Kidney tubule cell (primary cell): ENCODE data around the gene PDGFA.

ENCODE experiments used
- DNase-seq: peaks from one replicate; pipeline ENCODE4 v3.0.0-alpha.2; 2018; ENCODE audit warnings: low spot score

The PDGFA gene

DNA sequence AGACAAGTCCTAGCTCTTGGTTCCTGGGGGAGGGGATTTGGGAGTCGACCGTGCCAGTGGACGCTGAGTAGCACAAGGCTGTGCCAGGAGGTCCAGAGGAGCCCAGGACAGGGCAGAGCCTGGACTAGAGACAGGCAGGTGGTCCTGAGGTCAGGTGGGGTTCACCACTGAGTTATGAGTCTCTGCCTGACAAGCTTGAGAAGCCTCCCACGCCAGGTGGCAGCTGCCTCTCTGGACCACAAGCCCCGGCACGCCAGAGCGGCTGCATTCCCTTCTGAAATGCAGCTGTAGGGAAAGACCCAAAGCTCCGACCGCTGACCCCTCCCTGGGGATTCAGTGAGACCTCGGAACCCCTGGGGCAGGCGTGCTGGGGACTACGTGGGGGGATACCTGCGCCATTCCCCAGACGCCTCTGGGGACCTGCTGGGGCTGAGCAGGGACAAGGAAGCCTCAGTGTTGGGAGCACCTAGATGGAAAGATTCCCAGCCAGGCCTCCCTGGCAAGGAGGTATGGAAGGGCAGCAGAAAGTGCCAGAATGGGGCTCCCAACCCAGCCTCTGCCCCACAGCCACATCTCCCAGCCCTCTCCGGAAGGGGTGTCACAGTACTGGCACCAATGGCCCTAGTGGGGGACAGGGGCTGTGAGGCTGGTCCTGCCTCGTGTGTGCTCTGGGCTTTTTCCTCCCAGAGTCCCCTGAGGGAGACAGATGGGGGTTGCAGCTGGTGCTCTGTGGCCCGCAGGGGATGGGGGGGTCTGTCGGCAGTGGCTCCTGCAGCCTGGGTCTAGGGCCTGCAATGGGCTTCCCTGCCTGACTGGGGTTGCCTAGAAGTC lies 29.0 kb downstream of the PDGFA start:
- DNase-seq: no peak

DNA sequence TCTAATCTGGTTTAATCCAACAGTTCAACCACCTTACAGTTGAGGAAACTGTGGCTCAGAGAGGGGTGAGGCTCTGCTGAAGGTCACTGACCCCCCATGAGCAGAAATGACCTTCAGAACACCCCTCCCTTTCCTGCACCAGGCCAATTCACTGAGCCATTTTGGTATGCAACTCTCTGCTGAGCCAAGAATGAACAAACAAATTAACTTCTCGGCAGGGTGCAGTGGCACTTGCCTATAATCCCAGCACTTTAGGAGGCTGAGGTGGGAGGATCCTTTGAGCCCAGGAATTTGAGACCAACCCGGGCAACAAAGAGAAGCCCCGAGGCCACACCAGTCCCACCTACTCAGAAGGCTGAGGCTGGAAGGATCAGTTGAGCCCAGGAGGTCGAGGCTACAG lies 29.8 kb downstream of the PDGFA start:
- DNase-seq: no peak

DNA sequence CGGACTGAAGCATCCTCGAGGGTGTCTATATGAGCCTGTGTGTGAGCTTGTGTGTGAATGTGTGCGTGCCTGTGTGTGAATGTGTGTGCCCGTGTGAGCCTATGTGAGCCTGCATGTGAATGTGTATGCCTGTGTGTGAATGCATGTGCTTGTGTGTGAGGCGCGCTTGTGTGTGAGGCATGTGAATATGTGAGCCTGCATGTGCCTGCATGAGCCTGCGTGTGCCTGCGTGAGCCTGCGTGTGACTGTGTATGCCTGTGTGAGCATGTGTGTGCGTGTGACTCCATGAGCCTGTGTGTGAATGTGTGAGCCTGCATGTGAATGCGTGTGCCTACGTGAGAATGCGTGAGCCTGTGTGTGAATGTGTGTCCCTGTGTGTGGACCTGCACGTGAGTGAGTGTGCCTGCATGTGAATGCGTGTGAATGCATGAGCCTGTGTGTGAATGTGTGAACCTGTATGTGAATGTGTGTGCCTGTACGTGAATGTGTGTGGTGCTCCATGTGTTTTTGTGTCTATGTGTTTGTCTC lies 33.4 kb downstream of the PDGFA start:
- no peak for DNase-seq

DNA sequence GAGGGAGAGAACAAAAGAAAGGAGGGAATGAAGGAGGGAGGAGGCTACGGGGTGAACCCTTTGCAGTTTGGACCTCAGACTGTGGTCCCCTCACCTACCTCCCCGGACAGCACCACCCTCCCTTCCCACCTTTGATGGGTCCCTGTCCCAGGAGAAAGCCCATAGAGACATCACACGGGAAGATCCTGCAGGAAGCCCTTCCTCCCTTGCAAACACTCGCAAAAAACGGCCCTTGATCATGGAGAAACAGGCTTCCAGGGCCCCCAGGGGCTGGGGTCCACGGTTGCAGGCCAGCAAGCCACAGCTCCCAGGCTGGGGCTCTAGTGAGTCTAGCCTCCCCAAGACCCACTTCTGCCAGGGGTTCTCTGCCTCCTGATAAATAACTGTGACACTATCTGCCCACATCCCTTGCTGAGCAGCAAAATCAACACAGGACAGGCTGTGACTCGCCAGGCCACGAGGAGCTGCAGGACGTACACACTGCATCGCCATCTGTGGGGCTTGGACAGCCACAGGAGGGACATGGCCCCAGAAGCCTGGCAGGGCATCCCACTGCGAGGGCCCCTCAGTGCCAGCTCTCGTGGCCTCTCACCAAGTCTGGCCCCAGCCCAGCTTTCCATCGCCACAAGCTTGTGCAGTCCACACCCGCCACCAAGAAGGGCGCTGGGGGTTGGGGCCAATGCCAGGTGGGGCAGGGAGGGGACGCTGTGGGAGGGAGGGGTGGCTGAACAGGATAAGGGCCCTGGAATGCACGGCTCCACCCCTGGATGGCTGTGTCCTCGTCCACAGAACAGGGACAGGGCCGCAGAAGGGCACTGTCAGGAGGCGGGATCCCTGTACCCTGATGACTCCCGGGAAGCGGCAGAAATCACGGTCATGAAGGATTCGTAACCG lies 34.2 kb downstream of the PDGFA start:
- DNase-seq: peak; percentile 33

DNA sequence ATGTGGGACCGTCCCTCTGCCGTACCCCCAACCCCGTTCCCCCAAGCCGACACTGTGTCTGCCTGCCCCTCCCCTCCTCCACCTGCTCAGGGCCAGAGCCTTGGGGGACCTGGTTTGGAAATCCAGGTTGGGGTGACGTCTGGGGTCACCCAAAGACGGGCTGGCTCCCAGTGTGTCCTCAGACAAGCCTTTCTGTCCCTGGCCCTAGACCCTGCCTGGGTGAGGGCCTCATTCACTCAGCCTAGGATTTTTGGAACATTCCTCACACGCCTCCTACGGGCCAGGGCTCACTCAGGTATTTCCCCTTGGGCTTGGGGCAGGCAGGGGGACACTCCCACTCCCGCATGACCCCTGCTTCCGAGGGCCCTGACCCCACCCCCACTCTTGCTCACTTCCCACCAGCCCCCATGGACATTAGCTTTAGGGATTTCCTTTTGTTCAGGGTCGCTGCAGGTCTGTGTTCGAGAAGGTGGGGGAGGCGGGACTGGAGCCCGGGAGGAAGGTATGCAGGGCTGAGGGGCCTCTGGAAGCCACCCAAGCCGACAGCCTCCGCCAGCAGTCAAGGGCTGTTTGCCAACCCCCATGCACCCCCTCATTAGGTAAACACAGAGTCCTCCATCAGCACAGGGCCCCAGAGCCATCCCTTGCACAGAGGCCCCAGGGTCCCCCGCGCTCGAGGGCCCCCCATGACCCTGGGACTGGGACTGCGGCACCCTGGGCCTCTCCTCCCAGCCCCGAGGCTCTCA lies 35.1 kb downstream of the PDGFA start:
- DNase-seq: no peak

DNA sequence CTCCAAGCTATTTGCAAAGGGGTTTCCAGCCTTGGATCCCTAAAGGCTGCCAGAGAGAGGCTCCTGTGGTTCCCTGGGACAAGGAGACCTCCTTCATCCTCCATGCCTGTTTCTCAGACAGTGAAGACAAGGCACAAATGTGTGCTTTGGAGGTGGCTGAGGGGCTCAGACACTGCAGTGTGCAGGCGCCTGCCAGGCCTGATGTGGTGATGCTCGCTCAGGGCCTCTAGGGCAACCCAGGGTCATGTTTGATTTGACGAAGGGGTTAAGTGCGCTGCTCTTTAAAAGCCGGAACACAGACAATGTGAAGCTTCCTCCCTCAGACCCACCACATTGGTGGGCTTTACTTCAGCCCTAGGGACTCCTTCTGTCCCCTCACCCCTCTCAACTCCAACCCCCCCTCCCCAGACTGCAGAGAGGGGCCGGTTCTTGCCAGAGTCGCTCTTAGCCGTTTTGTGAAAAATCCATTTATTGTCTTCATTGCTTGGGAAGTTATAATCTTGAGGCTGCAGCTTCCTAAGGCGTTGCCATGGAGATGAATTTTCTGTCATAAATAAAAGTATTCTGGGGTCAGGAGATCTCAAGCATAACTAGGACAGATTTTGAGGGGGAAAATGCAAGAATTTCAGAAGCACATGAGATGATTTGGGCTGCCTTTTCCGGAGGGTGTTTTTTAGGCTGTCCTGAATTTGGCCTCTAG lies 35.8 kb downstream of the PDGFA start:
- DNase-seq: no peak

DNA sequence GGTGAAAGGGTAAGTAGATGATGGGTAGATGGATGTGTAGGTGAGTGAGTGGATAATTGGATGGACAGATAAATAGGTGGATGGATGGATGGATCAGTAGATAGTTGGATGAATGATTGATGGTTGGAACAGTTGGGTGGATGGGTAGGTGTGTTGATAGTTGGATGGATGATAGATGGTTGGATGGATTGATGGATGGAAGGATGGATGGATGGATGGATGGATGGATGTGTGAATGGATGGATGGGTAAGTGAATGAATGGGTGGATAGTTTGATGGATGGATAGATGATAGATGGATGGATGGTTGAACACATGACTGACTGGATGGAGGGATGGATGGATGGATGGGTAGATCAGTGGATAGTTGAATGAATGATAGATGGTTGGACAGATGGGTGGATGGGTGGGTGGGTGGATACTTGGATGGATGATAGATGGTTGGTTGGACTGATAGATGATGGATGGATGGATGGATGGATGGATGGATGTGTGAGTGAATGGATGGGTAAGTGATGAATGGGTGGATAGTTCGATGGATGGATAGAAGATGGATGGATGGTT lies 37.0 kb downstream of the PDGFA start:
- no peak for DNase-seq

DNA sequence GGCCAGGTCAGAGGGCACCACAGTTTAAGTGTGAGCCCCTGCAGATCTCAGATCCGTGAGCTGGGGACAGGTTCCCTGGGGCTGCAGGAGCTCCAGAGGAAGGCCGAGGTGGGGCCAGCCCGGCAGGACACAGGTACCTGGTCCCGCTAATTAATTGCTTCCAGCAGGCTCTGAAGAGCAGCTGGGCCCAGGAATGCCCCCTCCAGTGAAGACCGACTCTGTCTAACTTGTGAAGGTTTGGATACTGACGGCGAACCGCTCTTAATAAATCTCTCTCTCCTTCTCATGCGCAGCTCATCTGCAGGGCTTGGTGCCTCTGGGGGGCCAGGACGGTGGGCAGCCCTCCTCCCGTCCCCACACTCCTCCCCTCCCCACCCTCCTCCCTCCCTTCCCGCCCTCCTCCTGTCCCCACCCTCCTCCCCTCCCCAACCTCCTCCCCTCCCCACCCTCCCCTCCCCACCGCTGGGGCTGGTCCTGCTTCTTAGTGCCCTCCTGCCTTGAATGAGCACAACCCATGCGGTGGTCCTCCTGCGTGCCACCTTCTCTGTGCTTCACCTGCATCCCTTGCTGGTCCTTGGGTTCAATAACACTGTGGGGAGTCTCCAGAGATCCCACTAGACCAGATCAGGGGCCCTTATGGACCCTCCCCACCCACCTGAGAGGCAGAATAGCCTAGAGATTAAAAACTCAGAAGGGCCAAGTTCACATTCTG lies 38.3 kb downstream of the PDGFA start:
- DNase-seq: no peak

DNA sequence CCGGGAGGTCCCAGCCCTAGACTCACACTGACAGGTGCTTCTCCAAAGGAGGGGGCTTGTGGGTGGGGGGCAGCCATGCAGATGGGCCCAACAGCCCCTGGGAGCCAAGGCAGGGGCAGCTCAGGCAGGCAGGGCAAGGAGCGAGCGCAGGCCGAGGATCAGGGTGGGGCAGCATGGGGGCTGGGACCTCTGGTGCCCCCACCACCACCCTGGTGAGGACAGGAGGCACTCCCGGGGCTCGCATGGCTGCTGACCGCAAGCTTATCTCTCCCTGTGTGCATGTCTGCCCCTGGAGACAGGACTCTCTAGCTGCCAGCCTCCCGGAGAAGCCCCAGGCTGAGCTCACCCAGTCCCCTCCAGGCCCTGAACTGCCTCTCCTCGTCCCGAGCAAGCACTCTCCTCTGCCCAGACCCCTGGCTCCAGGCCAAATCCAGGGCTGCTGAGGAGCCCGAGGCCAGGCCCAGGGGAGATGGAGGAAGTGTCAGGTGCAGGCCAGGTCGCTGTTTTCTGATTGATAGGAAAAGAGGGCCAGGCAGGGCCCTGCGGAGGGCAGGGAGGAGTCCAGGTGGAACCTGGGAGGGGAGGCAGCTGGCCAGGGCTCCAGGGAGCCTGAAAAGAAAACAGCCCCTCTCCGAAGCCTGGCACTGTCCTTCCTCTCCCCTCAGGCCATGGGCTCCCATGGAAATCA lies 39.0 kb downstream of the PDGFA start:
- no peak for DNase-seq

DNA sequence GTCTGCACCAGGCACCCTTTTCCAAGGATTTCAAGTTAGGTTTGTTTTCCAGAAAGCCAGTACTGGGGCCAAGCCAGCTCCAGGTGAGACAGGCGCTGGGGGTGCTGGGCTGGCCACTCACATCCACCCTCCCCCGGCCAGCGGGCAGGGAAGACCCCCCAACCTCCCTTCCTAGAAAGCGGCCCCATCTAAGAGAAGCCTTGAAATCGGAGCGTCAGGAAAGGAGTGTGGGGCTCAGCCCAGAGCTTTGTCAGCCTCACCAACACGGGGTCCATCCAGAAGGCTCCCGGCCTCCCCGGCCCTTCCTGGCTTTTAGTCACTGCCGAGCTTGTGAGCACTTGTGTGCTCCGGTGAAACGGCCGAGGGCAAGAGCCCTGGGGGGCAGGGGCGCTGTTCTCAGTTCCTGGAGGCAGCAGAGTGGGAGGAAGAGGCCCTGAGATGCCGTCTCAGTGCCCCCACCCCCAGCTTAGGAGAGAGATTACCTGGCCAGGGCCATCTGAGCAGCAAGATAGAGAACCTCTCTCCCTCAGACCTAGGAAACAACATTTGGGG lies 39.6 kb downstream of the PDGFA start:
- no peak for DNase-seq

DNA sequence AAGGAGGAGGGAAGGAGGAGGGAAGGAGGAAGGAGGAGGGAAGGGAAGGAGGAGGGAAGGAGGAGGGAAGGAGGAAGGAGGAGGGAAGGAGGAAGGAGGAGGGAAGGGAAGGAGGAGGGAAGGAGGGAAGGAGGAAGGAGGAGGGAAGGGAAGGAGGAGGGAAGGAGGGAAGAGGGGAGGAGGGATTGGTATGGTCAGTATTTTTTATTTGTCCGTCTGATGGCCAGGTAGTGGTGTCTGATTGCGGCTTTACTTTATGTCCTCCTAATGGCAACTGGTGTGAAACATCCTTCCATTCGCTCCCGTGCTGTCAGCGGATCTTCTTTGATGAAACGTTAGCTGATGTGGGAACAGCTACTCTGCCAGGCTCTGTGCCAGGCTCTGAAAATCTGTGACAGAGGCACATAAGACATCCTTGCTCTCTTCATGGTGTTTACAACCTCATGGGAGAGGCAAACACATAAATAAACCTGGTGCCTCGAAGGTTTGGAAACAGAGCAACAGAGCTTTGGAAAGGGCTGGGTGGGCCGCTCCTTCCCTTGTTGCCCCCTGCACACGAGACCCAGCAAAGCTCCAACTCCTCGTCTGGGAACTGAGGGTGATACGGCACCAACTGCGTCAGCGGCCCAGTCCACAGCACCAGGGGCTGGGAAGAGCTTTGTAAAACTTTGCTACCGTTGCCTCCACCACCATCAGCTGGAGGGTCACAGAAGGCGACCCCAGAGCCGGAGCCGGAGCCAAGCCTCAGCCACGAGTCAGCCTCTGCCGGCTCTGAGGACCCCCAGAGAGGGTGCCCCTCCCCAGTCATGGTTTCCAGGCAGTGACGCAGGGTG lies 40.3 kb downstream of the PDGFA start:
- no peak for DNase-seq

DNA sequence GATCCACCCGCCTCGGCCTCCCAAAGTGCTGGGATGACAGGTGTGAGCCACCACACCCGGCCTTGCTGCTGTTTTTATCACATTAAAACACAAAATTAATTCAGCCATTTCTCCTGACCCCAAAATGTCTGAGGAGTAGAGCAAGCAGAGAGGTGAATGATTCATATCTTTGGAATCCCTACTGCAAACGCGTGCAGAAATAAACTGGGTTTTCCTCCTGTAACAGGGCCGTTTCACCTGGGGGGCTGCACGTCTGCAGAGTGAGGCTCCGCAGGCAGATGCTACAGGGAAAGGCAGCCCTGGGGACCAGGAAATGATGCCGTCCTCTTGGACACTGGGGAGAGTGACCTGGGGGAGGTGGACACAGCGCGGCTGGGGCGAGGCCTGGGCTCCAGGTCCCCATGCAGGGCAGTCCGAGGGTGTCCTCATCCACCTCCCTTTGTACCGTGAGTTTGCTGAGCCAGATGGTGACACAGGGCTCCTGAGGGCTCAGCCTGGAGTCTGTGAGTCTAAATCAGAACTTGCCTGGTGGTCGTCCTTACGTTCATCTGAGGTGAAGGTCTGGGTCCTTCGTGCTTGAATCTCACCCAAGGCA lies 41.9 kb downstream of the PDGFA start:
- peak; percentile 45 for DNase-seq

DNA sequence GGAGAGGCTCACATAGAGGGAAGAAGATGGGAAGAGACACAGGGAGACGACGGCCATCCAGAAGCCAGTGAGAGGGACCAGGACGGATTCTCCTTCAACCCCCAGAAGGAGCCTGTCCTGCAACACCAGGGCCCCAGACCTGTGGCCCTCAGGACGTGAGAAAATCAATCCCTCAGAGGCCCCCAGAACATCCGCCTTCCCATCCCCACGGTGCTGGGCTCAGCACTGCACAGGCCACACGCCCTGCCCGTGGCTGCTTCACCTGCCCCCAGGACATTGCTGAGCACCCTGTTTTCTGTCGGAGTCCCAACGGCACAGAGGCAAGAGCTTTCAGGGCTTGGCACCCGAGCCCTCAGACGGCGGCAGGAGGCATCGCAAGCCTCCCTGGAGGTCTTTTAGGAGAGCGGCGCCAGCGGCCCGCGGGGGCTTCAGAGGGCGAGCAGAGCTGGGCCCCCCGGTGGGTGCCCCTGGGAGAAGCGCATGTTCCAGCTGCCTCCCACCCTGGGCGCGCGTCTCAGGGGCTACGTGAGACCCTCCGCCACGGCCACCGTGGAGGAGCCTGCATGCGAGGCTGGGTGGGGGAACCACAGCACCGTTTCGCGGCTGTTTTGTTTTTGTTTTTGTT lies 42.8 kb downstream of the PDGFA start:
- DNase-seq: no peak

DNA sequence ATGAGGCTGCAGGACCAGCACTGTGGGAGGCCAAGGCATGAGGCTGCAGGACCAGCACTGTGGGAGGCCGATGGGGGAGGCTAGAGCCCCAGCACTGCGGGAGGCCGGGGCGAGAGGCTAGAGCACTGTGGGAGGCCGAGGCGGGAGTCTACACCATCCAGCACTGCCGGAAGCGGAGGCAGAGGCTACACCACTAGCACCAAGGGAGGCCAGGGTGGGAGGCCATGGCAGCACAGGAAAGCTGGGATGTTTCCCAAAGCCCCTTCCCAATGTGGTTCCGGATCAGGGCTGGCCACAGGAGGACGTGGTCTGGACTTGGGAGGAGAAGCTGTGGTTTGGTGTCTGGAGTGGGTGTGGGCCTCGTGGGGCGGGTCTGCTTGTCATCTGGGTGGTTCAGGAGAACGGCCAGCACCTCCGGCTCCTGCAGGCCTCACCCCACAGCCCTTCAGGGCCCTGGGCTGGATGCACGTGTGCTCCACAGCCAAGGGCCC lies 43.6 kb downstream of the PDGFA start:
- no peak for DNase-seq

DNA sequence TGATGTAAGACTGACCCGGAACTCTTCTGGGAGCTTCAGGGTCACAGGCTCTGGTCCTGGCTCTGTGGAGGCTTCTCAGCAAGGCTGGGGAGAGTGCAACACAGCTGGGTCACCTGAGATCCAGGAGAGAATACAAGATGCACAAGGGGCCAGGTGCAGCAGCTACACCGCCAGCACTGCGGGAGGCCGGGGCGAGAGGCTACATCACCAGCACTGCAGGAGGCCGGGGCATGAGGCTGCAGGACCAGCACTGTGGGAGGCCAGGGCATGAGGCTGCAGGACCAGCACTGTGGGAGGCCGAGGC lies 44.3 kb downstream of the PDGFA start:
- DNase-seq: no peak

DNA sequence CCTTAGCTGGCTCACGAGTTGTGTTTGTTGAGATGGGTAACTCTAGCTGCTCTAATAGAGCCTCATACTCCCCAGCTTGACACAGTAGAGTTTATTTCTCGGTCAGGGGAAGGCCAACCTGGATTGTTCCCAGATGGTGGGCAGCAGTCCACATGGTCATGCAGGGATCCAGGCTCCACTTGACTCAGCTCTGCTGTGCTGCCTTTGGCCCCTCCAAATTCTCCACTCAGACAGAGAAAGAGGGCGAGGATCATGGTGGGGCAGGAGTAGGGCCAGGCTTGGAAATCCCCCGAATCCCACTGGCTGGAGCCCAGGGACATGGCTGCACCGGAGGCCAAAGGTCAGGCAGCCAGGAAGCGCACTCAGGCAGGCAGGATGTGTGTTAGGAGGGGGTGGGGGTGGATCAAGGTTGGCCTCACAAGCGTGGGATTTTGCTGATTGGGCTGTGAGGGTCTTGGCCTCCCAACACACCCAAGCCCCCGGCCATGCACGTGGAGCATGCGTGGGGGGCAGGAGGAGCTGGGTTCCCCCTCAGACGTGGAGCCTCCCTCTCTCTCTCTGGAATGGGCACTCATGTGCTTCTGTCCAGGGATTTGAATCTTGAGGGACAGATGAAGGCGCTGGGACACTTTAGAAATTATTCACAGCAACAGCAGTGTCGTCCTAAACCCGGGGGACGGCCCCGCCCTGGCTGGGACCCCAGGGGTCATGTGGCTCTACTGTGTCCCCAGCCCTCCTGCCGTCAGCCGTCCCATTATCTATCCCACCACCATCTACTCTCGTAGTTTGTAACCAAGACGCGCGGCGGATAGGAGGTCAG lies 44.8 kb downstream of the PDGFA start:
- DNase-seq: no peak
